BLaER1 (cell line): ENCODE data around the gene NAPSA.

ENCODE experiments used
- H3K27ac ChIP-seq: shearing (Covaris generic); formaldehyde crosslinking; 2 replicates; pipeline ENCODE4 v1.8.1; 2022
- H3K27me3 ChIP-seq: shearing (Covaris generic); formaldehyde crosslinking; 2 replicates; pipeline ENCODE4 v1.8.1; 2022
- H3K36me3 ChIP-seq: shearing (Covaris generic); formaldehyde crosslinking; 2 replicates; pipeline ENCODE4 v1.8.1; 2022
- H3K4me1 ChIP-seq: shearing (Covaris generic); formaldehyde crosslinking; 2 replicates; pipeline ENCODE4 v1.8.1; 2022
- H3K4me2 ChIP-seq: shearing (Covaris generic); formaldehyde crosslinking; 2 replicates; pipeline ENCODE4 v1.8.1; 2022
- H3K4me3 ChIP-seq: shearing (Covaris generic); formaldehyde crosslinking; 2 replicates; pipeline ENCODE4 v1.8.1; 2022
- H3K9ac ChIP-seq: shearing (Covaris generic); formaldehyde crosslinking; 2 replicates; pipeline ENCODE4 v1.8.1; 2022
- H3K9me3 ChIP-seq: shearing (Covaris generic); formaldehyde crosslinking; 2 replicates; pipeline ENCODE4 v1.8.1; 2022
- H4K20me1 ChIP-seq: shearing (Covaris generic); formaldehyde crosslinking; 2 replicates; pipeline ENCODE4 v1.8.1; 2022
- Cebpa-rat ChIP-seq: shearing (Covaris generic); IDR thresholded peaks from 2 replicates; pipeline ENCODE4 v1.8.1; 2022

Gene NAPSA

GRCh38 chr19:50365434-50366306, at the start of gene NAPSA:
Gene NAPSA (minus strand): TSS chr19:50365639. CDS start chr19:50365621, 18 bp downstream.
- no peaks in the 10 kb centered on the region for H3K36me3 ChIP-seq
- no peaks in the 10 kb centered on the region for H3K27me3 ChIP-seq
- H3K4me2 ChIP-seq, result peak within 1 kb of the TSS; percentile 74
- no peak for TF ChIP-seq Cebpa-rat
- peaks cover 77% of the 10 kb centered on the region for H3K4me1 ChIP-seq
- peaks cover 11% of the 10 kb centered on the region; the same call in 1 of the 2 replicates for H3K9me3 ChIP-seq
- H3K4me3 ChIP-seq, result no peak within 1 kb of the TSS
- no peaks in the 10 kb centered on the region for H4K20me1 ChIP-seq
- peak within 1 kb of the TSS; percentile 55; the same call in 1 of the 2 replicates for H3K9ac ChIP-seq
- H3K27ac ChIP-seq, result peak within 1 kb of the TSS; percentile 87

- H3K9me3 ChIP-seq, result peaks cover 12% of the 10 kb centered on the region; the same call in 1 of the 2 replicates
- peak overlapping the region; percentile 97; the same call in 1 of the 2 replicates for H3K27ac ChIP-seq
Measured at GRCh38 chr19:50413531-50413930, 48.1 kb upstream of the NAPSA start.

GRCh38 chr19:50413096-50413495, 47.7 kb upstream of the NAPSA start:
- H3K9me3 ChIP-seq, result peaks cover 12% of the 10 kb centered on the region; the same call in 1 of the 2 replicates
- no peak overlapping the region for H3K4me2 ChIP-seq
- no peak overlapping the region for H3K4me3 ChIP-seq
- no peak for TF ChIP-seq Cebpa-rat
- no peaks in the 10 kb centered on the region for H4K20me1 ChIP-seq
- H3K4me1 ChIP-seq, result peaks cover 48% of the 10 kb centered on the region
- H3K27me3 ChIP-seq, result no peaks in the 10 kb centered on the region
- H3K27ac ChIP-seq, result no peak overlapping the region
- H3K36me3 ChIP-seq, result peaks cover 65% of the 10 kb centered on the region
- H3K9ac ChIP-seq, result no peak overlapping the region

More at GRCh38 chr19:50413531-50413930, 48.1 kb upstream of the NAPSA start:
- H3K27me3 ChIP-seq, result no peaks in the 10 kb centered on the region
- H4K20me1 ChIP-seq, result no peaks in the 10 kb centered on the region
- H3K4me2 ChIP-seq, result no peak overlapping the region
- H3K36me3 ChIP-seq, result peaks cover 61% of the 10 kb centered on the region
- peaks cover 52% of the 10 kb centered on the region for H3K4me1 ChIP-seq
- TF ChIP-seq Cebpa-rat, result no peak
- no peak overlapping the region for H3K9ac ChIP-seq
- no peak overlapping the region for H3K4me3 ChIP-seq

DNA sequence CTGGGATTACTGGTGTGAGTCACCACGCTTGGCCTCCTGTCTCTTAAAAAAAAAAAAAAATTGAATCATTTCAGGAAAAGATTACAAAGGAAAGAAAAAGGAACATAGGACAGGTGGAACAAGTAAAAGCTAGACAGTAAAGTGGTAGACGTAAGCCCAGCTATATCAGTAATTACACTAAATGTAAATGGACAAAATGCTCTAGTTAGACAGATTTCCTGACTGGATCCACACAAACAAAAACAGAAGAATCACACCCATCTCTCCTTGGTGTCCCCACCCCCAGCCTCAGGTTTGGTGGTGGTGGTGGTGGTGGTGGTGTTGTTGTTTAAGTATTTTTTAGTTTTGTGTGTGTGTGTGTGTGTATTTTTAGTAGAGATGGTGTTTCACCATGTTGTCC, 47.0 kb upstream of the NAPSA start:
- no peak overlapping the region for H3K9ac ChIP-seq

DNA sequence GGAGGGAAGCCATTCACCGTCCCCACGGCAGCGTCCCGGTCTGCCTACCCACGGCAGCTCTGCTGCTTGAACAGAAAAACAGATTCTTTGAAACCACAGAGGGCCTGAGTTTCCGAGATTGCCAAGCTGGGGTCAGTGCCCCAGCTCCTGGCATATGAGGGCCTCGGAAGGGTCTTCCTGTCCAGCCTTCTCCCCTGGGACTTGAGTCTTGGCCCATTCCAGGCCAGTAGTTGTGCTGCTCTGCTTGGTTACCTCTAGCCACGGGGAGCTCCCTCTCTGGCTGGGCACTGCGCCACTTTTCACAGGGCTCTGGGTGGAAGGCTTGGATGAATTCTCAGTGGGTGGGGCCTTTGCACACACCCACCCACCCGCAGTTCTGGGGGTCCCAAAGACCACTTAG, 44.7 kb upstream of the NAPSA start:
- Histone ChIP-seq H3K27ac (no peak overlapping the region), H4K20me1 (peaks cover 7% of the 10 kb centered on the region; the same call in 1 of the 2 replicates), H3K9ac (no peak overlapping the region), H3K36me3 (peaks cover 94% of the 10 kb centered on the region), H3K9me3 (peaks cover 12% of the 10 kb centered on the region; the same call in 1 of the 2 replicates), H3K27me3 (no peaks in the 10 kb centered on the region), H3K4me1 (peaks cover 21% of the 10 kb centered on the region), H3K4me3 (no peak overlapping the region), H3K4me2 (no peak overlapping the region)
- TF ChIP-seq Cebpa-rat, result no peak

More for the DNA sequence above, 47.0 kb upstream of the NAPSA start:
- no peak for TF ChIP-seq Cebpa-rat
- Histone ChIP-seq H4K20me1 (no peaks in the 10 kb centered on the region), H3K4me1 (peaks cover 42% of the 10 kb centered on the region), H3K9me3 (peaks cover 12% of the 10 kb centered on the region; the same call in 1 of the 2 replicates), H3K27ac (no peak overlapping the region), H3K4me2 (no peak overlapping the region), H3K27me3 (no peaks in the 10 kb centered on the region), H3K4me3 (no peak overlapping the region), H3K36me3 (peaks cover 71% of the 10 kb centered on the region)

- H3K4me1 ChIP-seq, result peaks cover 13% of the 10 kb centered on the region
- H3K4me2 ChIP-seq, result no peak overlapping the region
- peaks cover 7% of the 10 kb centered on the region; the same call in 1 of the 2 replicates for H4K20me1 ChIP-seq
- no peak overlapping the region for H3K27ac ChIP-seq
- no peak overlapping the region for H3K9ac ChIP-seq
- H3K27me3 ChIP-seq, result no peaks in the 10 kb centered on the region
- no peak for TF ChIP-seq Cebpa-rat
- H3K36me3 ChIP-seq, result peaks cover 99% of the 10 kb centered on the region
- peaks cover 12% of the 10 kb centered on the region; the same call in 1 of the 2 replicates for H3K9me3 ChIP-seq
- no peak overlapping the region for H3K4me3 ChIP-seq
Measured at GRCh38 chr19:50409347-50409746, 43.9 kb upstream of the NAPSA start.

DNA sequence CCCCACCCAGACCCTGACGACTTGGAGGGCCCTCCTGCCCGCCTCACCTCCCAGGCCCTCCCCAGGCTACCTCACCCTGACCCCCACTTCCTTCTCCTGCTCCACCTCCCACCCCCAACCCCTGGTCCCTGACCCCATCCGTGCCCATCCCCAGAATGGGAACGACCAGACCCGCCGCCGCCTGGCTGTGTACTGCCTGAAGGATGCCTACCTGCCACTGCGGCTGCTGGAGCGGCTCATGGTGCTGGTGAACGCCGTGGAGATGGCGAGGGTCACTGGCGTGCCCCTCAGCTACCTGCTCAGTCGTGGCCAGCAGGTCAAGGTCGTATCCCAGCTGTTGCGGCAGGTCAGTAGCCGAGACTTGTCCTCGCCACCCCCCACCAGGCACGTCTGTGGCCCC, 41.4 kb upstream of the NAPSA start:
- H3K4me1 ChIP-seq, result no peaks in the 10 kb centered on the region
- H3K4me2 ChIP-seq, result no peak overlapping the region
- H3K4me3 ChIP-seq, result no peak overlapping the region
- H3K9ac ChIP-seq, result no peak overlapping the region
- H3K36me3 ChIP-seq, result peaks cover 99% of the 10 kb centered on the region
- no peak for TF ChIP-seq Cebpa-rat
- H3K27me3 ChIP-seq, result no peaks in the 10 kb centered on the region
- peaks cover 3% of the 10 kb centered on the region; the same call in 1 of the 2 replicates for H3K9me3 ChIP-seq
- H3K27ac ChIP-seq, result no peak overlapping the region
- peaks cover 11% of the 10 kb centered on the region; the same call in 1 of the 2 replicates for H4K20me1 ChIP-seq

DNA sequence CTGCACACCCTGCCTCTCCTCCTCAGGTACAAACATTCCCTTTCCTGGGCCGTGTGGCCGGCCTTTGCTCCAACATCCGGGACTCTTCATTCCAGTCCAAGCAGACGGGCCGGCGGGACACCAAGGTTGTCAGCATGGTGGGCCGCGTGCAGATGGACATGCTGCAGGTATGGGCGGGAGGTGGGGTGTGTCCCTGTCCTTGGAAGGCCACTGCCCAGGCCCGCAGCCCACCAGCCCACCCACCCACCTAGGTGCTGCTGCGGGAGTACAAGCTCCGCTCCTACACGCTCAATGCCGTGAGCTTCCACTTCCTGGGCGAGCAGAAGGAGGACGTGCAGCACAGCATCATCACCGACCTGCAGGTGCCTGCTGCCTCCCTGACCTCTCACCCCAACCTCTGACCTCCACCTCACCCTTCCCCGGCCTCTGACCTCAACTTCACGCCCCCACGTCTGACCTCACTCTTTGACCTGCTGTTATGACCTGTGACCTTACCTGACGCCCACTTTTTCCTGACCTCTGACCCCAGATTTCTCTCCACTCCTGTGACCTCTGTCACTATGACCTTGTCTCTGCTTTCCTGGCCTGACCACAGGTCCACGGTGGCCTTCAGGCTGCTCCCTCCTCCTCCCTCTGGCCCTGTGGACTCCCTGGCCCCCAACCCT, 40.8 kb upstream of the NAPSA start:
- no peaks in the 10 kb centered on the region for H3K27me3 ChIP-seq
- no peak overlapping the region for H3K27ac ChIP-seq
- no peak for TF ChIP-seq Cebpa-rat
- H3K36me3 ChIP-seq, result peaks cover 99% of the 10 kb centered on the region
- no peaks in the 10 kb centered on the region; the same call in 1 of the 2 replicates for H3K9me3 ChIP-seq
- H3K9ac ChIP-seq, result no peak overlapping the region
- H3K4me3 ChIP-seq, result no peak overlapping the region
- H3K4me2 ChIP-seq, result no peak overlapping the region
- peaks cover 16% of the 10 kb centered on the region; the same call in 1 of the 2 replicates for H4K20me1 ChIP-seq
- no peaks in the 10 kb centered on the region for H3K4me1 ChIP-seq

DNA sequence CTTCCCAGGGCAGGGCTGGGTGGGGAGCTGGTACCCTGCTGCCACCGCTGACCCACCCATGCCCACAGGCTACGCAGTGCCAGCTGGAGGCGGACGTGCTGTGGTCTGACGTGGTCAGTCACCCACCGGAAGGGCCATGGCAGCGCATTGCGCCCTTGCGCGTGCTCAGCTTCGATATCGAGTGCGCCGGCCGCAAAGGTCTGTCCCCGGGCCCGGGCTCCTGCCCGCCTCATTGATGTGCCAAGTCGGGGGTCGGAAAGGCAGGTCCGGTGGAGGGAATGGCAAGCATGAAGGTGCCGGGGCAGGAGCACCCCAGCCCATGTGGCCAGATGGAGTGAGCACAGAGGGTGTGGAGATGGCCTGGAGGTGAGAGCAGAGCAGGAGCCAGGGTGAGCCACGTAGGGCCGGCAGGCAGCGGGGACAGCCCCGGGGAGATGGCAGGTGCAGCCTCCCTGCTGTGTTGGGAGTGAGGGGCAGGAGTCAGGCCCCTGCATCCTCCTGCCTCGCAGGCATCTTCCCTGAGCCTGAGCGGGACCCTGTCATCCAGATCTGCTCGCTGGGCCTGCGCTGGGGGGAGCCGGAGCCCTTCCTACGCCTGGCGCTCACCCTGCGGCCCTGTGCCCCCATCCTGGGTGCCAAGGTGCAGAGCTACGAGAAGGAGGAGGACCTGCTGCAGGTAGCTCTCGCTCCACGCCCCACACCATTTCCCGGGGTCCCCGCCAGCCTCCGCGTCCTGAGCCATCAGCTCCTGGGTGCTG, 37.3 kb upstream of the NAPSA start:
- peaks cover 32% of the 10 kb centered on the region for H4K20me1 ChIP-seq
- H3K9me3 ChIP-seq, result no peaks in the 10 kb centered on the region
- H3K9ac ChIP-seq, result no peak overlapping the region
- no peaks in the 10 kb centered on the region for H3K4me1 ChIP-seq
- H3K36me3 ChIP-seq, result peaks cover 96% of the 10 kb centered on the region
- no peak overlapping the region for H3K4me3 ChIP-seq
- H3K27ac ChIP-seq, result no peak overlapping the region
- no peak overlapping the region for H3K4me2 ChIP-seq
- no peak for TF ChIP-seq Cebpa-rat
- no peaks in the 10 kb centered on the region for H3K27me3 ChIP-seq
